ENCODE data around the gene KCNQ5.

GRCh38 chr6:72758901-72759300 is 137.0 kb downstream of the KCNQ5 start:
- TF ChIP-seq EZH2 (IDR thresholded peaks at IDR 0.05) (no peak), CTCF (IDR thresholded peaks at IDR 0.05) (no peak), EZH2phosphoT487 (IDR thresholded peaks at IDR 0.05) (no peak)
